ENCODE results near the gene SLITRK3.

- TF ChIP-seq CTCF (IDR thresholded peaks at IDR 0.05) (no peak), EZH2 (IDR thresholded peaks at IDR 0.05) (no peak)
These were observed 1.5 kb downstream of the SLITRK3 start for GRCh38 chr3:165194511-165195240.

All from neural progenitor cell (in vitro differentiated cells).